HEK293T (cell line): ENCODE data around the gene ARIH2.
"Not testable (repeated sequence)": the region's sequence is repeated elsewhere in the genome, so short reads cannot be mapped to it uniquely, and the experiment has no call there.

ENCODE experiments used
- CTCF ChIA-PET: fragments of 350-600 bp; formaldehyde crosslinking; extraction: SDS; loops from one replicate; lab custom pipeline; 2021; ENCODE audit warnings: antibody characterized with exemption, inconsistent platforms; lab: Yijun Ruan, JAX
- POLR2A ChIA-PET: fragments of 350-600 bp; formaldehyde crosslinking; extraction: SDS; loops from one replicate; lab custom pipeline; 2020; ENCODE audit warnings: antibody characterized with exemption, inconsistent platforms; lab: Yijun Ruan, JAX
- DNase-seq: peaks from one replicate; pipeline ENCODE4 v3.0.0; 2012; ENCODE audit warnings: mixed read lengths; ENCODE audit errors: extremely low spot score
- ARNT ChIP-seq: fragments of 450-650 bp; IDR thresholded peaks from 2 replicates; pipeline ENCODE4 v1.6.1; 2017; ENCODE audit warnings: mild to moderate bottlenecking
- BHLHE40 ChIP-seq: fragments of 450-650 bp; IDR thresholded peaks from 2 replicates; pipeline ENCODE4 v1.6.1; 2016; ENCODE audit warnings: mild to moderate bottlenecking, moderate library complexity, borderline replicate concordance
- CTBP1 ChIP-seq: fragments of 450-650 bp; IDR thresholded peaks from 2 replicates; pipeline ENCODE4 v1.6.1; 2016; ENCODE audit warnings: borderline replicate concordance
- ELF4 ChIP-seq: fragments of 450-650 bp; IDR thresholded peaks from 2 replicates; pipeline ENCODE4 v1.6.1; 2017; ENCODE audit warnings: antibody characterized with exemption
- FOXA1 ChIP-seq: fragments of 450-650 bp; IDR thresholded peaks from 2 replicates; pipeline ENCODE4 v1.6.1; 2016; ENCODE audit warnings: mild to moderate bottlenecking
- FOXK2 ChIP-seq: fragments of 450-650 bp; IDR thresholded peaks from 2 replicates; pipeline ENCODE4 v1.6.1; 2016; ENCODE audit warnings: mild to moderate bottlenecking
- FOXM1 ChIP-seq: fragments of 450-650 bp; IDR thresholded peaks from 2 replicates; pipeline ENCODE4 v1.6.1; 2017; ENCODE audit warnings: mild to moderate bottlenecking, borderline replicate concordance
- HDGF ChIP-seq: fragments of 450-650 bp; IDR thresholded peaks from 2 replicates; pipeline ENCODE4 v1.6.1; 2017; ENCODE audit warnings: antibody characterized with exemption, borderline replicate concordance
- L3MBTL2 ChIP-seq: fragments of 450-650 bp; conservative IDR thresholded peaks from 2 replicates; pipeline ENCODE4 v1.6.1; 2016; ENCODE audit warnings: mild to moderate bottlenecking
- LEF1 ChIP-seq: fragments of 450-650 bp; IDR thresholded peaks from 2 replicates; pipeline ENCODE4 v1.6.1; 2017; ENCODE audit warnings: mild to moderate bottlenecking, borderline replicate concordance
- NFRKB ChIP-seq: fragments of 450-650 bp; IDR thresholded peaks from 2 replicates; pipeline ENCODE4 v1.6.1; 2016; ENCODE audit warnings: mild to moderate bottlenecking, moderate library complexity
- SP1 ChIP-seq: fragments of 450-650 bp; IDR thresholded peaks from 2 replicates; pipeline ENCODE4 v1.6.1; 2017
- SUZ12 ChIP-seq: fragments of 450-650 bp; IDR thresholded peaks from 2 replicates; pipeline ENCODE4 v1.6.1; 2016; ENCODE audit warnings: mild to moderate bottlenecking
- TARDBP ChIP-seq: fragments of 450-650 bp; IDR thresholded peaks from 2 replicates; pipeline ENCODE4 v1.6.1; 2016
- ZNF384 ChIP-seq: fragments of 450-650 bp; IDR thresholded peaks from 2 replicates; pipeline ENCODE4 v1.6.1; 2016
- TF ChIP-seq, protein P1 (sequence below): fragments of 450-650 bp; IDR thresholded peaks from 2 replicates; pipeline ENCODE4 v1.6.1; 2016

ARIH2 gene

DNA sequence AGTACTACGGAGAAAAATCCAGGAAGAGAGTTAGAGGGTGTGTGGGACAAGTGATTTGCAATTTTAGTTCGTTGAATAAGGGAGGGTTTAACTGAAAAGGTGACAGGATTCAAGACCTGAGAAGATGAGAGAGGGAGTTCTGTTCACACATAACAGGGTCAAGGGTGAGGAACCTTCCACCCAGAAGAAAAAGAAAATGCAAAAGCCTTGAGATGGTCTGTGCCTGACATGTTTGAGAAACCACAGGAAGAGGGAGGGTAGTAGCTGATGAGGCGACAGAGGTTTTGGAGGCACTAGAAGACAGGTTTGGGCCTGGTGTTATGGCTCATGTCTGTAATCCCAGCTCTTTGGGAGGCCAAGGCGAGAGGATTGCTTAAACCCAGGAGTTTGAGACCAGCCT lies 19.4 kb upstream of the ARIH2 start:
- DNase-seq, result no peak

DNA sequence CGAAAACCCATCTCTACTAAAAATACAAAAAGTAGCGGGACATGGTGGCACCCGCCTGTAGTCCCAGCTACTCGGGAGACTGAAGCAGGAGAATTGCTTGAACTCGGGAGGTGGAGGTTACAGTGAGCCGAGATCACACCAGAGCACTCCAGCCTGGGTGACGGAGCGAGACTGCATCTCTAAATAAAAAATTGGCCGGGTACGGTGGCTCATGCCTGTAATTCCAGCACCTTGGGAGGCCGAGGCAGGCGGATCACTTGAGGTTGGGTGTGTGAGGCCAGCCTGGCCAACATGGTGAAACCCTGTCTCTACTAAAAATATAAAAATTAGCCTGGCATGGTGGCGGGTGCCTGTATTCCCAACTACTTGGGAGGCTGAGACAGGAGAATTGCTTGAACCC lies 11.6 kb upstream of the ARIH2 start:
- POLR2A ChIA-PET, result interaction anchor here (1.0 kb wide), 1 partner anchor 12 kb away, joined by 3 read pairs; the partner anchor contains the start of gene ARIH2
- CTCF ChIA-PET, DNase-seq: not testable (repeated sequence)

More for the DNA sequence above, 19.4 kb upstream of the ARIH2 start:
- ChIA-PET CTCF (no interaction called here), POLR2A (interaction anchor here (1.3 to 3.7 kb wide), 3 partner anchors 19 to 235 kb away, joined by 6 to 14 read pairs (median 7); partner anchors contain the start of genes ARIH2 and PRKAR2A)
- TF ChIP-seq LEF1 (no peak), TARDBP (no peak), ZNF384 (no peak), SP1 (no peak), FOXK2 (no peak), SUZ12 (no peak), FOXA1 (no peak), BHLHE40 (no peak), HDGF (no peak), L3MBTL2 (no peak), CTBP1 (no peak), NFRKB (no peak), ARNT (no peak)
- TF ChIP-seq, protein P1, sequence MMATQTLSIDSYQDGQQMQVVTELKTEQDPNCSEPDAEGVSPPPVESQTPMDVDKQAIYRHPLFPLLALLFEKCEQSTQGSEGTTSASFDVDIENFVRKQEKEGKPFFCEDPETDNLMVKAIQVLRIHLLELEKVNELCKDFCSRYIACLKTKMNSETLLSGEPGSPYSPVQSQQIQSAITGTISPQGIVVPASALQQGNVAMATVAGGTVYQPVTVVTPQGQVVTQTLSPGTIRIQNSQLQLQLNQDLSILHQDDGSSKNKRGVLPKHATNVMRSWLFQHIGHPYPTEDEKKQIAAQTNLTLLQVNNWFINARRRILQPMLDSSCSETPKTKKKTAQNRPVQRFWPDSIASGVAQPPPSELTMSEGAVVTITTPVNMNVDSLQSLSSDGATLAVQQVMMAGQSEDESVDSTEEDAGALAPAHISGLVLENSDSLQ, result no peak

DNA sequence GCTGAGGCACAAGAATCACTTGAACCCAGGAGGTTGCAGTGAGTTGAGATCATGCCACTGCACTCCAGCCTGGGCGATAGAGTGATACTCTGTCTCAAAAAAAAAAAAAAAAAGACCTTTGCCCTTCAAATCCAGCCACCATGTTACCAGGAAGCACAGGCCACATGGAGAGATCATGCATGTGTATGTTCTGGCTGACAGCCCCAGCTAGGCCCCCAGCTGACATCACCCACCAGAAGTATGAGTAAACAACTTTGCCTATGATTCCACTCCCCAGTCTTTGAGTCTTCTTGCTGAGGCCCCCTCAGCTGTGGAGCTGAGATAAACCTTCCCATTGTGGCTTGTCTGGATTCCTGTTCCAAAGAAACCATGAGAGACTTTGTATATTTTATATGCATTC lies 3.3 kb upstream of the ARIH2 start:
- POLR2A ChIA-PET, result interaction anchor here (1.2 kb wide), 1 partner anchor 68 kb away, joined by 4 read pairs; the partner anchor contains the start of gene PRKAR2A
- TF ChIP-seq SUZ12 (no peak), ZNF384 (no peak), LEF1 (no peak), FOXA1 (no peak), BHLHE40 (no peak), NFRKB (no peak), CTBP1 (no peak), TARDBP (no peak), HDGF (no peak), ELF4 (no peak), SP1 (no peak), FOXK2 (no peak), FOXM1 (no peak), L3MBTL2 (no peak), ARNT (no peak)
- TF ChIP-seq, protein P1, result no peak
- CTCF ChIA-PET, result no interaction called here
- DNase-seq, result no peak

DNA sequence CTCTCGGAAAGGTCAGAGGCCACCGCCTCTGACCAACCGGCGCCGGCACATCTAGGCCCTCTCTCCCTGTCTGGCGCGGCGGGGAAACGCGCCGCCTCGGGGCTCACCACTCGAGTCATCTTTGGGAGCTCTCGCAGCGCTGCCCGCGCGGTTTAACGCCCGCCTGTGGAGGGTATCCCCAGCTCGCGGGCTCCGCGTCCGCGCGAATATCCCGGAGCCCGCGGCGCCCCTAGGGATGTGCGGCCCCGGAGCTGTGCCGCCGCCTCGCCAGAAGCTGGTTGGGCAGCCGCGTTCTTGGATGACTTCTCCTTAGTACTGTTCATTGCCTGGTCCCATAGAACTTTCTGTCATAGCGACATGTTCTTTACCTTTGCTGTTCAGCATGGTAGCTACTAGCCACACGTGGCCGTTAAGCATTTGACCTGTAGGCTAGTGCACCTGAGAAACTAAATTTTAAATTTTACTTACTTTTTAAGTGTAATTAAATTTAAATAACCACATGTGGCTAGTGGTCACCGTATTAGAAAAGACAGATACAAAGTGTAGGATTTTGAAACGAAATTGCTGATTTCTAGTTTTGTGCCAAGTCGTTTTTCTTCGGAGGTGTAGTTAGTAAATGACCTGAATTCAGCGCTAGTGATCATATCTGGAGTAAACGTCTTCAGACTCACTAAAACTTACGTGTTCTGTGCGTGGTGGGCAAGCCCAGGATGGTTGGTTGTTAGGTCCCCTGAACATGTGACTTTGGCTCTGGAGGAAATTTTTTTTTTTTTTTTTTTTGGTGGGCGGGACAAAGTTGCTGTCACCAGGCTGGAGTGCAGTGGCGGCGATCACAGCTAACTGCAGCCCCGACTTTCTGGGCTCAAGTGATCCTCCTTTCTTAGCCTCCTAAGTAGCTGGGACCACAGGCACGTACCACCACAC lies 835 bp downstream of the ARIH2 start:
- ChIA-PET POLR2A (interaction anchor here (0.7 to 2.8 kb wide), 19 partner anchors 9 to 1422 kb away, joined by 3 to 24 read pairs (median 3); partner anchors contain the start of genes IP6K2, PRKAR2A, SLC25A20 and WDR6), CTCF (interaction anchor here (0.8 to 1.5 kb wide), 3 partner anchors 9 to 68 kb away, joined by 3 read pairs; no protein-coding TSS in a partner anchor)
- DNase-seq, result peak; percentile 69
- no peak for TF ChIP-seq FOXK2
- TF ChIP-seq ZNF384, result peak; percentile 99
- TF ChIP-seq CTBP1, result no peak
- TF ChIP-seq BHLHE40, result no peak
- TF ChIP-seq TARDBP, result no peak
- peak; percentile 59 for TF ChIP-seq L3MBTL2
- TF ChIP-seq ELF4, result no peak
- no peak for TF ChIP-seq FOXA1
- no peak for TF ChIP-seq LEF1
- no peak for TF ChIP-seq SUZ12
- TF ChIP-seq FOXM1, result no peak

DNA sequence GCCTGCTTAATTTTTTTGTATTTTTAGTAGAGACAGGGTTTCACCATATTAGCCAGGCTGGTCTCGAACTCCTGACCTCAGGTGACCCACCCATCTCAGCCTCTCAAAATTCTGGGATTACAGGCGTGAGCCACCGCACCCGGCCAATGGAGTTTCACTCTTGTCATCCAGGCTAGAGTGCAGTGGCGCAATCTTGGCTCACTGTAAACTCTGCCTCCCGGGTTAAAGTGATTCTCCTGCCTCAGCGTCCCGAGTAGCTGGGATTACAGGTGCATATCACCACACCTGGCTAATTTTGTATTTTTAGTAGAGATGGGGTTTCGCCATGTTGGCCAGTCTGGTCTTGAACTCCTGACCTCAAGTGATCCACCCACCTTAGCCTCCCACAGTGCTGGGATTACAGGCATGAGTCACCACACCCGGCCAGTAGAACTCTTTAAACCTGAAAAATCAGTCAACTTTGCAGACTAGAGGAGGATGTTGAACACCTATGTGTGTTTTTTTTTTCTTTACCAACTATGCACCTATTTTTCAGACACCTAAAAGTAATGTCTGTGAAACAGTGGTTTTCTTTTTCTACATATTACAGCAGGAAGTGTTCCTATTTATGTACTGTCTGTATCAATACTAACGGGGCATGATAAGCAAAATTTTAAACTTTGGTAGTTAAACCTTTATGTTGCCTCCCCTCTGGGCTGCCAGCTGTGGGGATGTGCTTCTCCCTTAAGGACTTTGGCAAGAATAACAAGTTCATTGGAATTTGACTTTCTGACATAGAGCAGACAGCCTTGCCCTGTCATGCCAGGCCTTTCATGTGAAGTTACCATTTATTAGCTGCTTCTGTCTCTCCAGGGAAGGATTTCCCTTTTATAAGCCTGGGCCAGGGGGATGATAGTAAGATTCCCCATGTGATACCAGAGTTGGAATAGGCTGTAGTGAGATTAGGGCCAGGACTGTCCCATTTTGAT lies 8.1 kb downstream of the ARIH2 start:
- TF ChIP-seq TARDBP (no peak), FOXA1 (no peak), ZNF384 (no peak), NFRKB (no peak), FOXK2 (no peak), ELF4 (no peak), HDGF (no peak), SP1 (no peak), FOXM1 (no peak), LEF1 (no peak), ARNT (no peak), SUZ12 (no peak), BHLHE40 (no peak), L3MBTL2 (no peak), CTBP1 (no peak)
- TF ChIP-seq, protein P1, result no peak
- no peak for DNase-seq
- POLR2A ChIA-PET, result interaction anchor here (3.7 kb wide), 1 partner anchor 8 kb away, joined by 24 read pairs; the partner anchor contains the start of gene ARIH2
- CTCF ChIA-PET, result no interaction called here
